GM12801 (cell line): ENCODE data around the gene TCEAL1.

ENCODE experiments used
- CTCF ChIP-seq: IDR thresholded peaks from one replicate; pipeline ENCODE4 v1.5.1; 2011; ENCODE audit warnings: control low read depth; ENCODE audit not compliant: insufficient read length; ENCODE audit errors: extremely low read depth

TCEAL1 gene

GRCh38 chrX:103666202-103667107, 37.7 kb downstream of the TCEAL1 start:
- TF ChIP-seq CTCF: no peak

GRCh38 chrX:103669745-103670144, 41.0 kb downstream of the TCEAL1 start:
- TF ChIP-seq CTCF: no peak

- TF ChIP-seq CTCF: no peak
Observed at GRCh38 chrX:103674531-103675454, 46.0 kb downstream of the TCEAL1 start.

- TF ChIP-seq CTCF: no peak
Observed at GRCh38 chrX:103678199-103678993, 49.6 kb downstream of the TCEAL1 start.
